ENCODE measurements around the gene FAM111A. TPM values are rescaled to one million over a fixed set of nuclear protein-coding genes. Genes with fewer than 3 reads are reported as not detected.

Gene FAM111A
- total RNA-seq, 4 donors from 2014 or later, result 7.2 to 65.2 (median 28.3) TPM

GRCh38 chr11:59180907-59181306, 38.3 kb downstream of the FAM111A start:
- no peaks in the 10 kb centered on the region for H3K27me3 ChIP-seq
- no peaks in the 10 kb centered on the region for H3K36me3 ChIP-seq
- H3K4me3 ChIP-seq, result no peak overlapping the region
- intact Hi-C loops (cut with DNase I; ENCODE audit: low total_unique reads), result no loop called here
- no peak overlapping the region for H3K27ac ChIP-seq
- no peak for DNase-seq
- H3K4me1 ChIP-seq, result no peaks in the 10 kb centered on the region
- no peaks in the 10 kb centered on the region for H3K9me3 ChIP-seq
- TF ChIP-seq POLR2A (IDR thresholded peaks at IDR 0.05), result no peak
- TF ChIP-seq CTCF (IDR thresholded peaks at IDR 0.05), result no peak

GRCh38 chr11:59181746-59182456, 39.2 kb downstream of the FAM111A start:
- H3K27ac ChIP-seq, result no peak overlapping the region
- intact Hi-C loops (cut with DNase I; ENCODE audit: low total_unique reads), result no loop called here
- no peak for DNase-seq
- no peaks in the 10 kb centered on the region for H3K9me3 ChIP-seq
- no peaks in the 10 kb centered on the region for H3K27me3 ChIP-seq
- TF ChIP-seq POLR2A (IDR thresholded peaks at IDR 0.05) (no peak), CTCF (IDR thresholded peaks at IDR 0.05) (no peak)
- no peaks in the 10 kb centered on the region for H3K36me3 ChIP-seq
- no peak overlapping the region for H3K4me3 ChIP-seq
- no peaks in the 10 kb centered on the region for H3K4me1 ChIP-seq

- no peaks in the 10 kb centered on the region for H3K36me3 ChIP-seq
- TF ChIP-seq POLR2A (IDR thresholded peaks at IDR 0.05) (no peak), CTCF (IDR thresholded peaks at IDR 0.05) (peak in 1 of 4 experiments; percentile 1)
- no peaks in the 10 kb centered on the region for H3K4me1 ChIP-seq
- H3K27me3 ChIP-seq, result no peaks in the 10 kb centered on the region
- no peaks in the 10 kb centered on the region for H3K9me3 ChIP-seq
- DNase-seq, result no peak
- no peak overlapping the region for H3K4me3 ChIP-seq
- intact Hi-C loops (cut with DNase I; ENCODE audit: low total_unique reads), result no loop called here
- no peak overlapping the region for H3K27ac ChIP-seq
Measured at GRCh38 chr11:59182457-59183151, 39.9 kb downstream of the FAM111A start.

- Histone ChIP-seq H3K27me3 (no peaks in the 10 kb centered on the region), H3K9me3 (no peaks in the 10 kb centered on the region), H3K4me1 (no peaks in the 10 kb centered on the region), H3K27ac (peak overlapping the region in 1 of 2 donors; percentile 44), H3K4me3 (no peak overlapping the region), H3K36me3 (no peaks in the 10 kb centered on the region)
- intact Hi-C loops (cut with DNase I; ENCODE audit: low total_unique reads), result no loop called here
- TF ChIP-seq CTCF (IDR thresholded peaks at IDR 0.05) (no peak), POLR2A (IDR thresholded peaks at IDR 0.05) (no peak)
- peak in 1 of 2 donors; percentile 54 for DNase-seq
Measured at GRCh38 chr11:59183771-59184170, 41.1 kb downstream of the FAM111A start.

- Histone ChIP-seq H3K4me3 (no peak overlapping the region), H3K4me1 (no peaks in the 10 kb centered on the region), H3K9me3 (no peaks in the 10 kb centered on the region), H3K27me3 (no peaks in the 10 kb centered on the region), H3K27ac (peak overlapping the region in 1 of 2 donors; percentile 14), H3K36me3 (no peaks in the 10 kb centered on the region)
- DNase-seq, result no peak
- intact Hi-C loops (cut with DNase I; ENCODE audit: low total_unique reads), result no loop called here
- TF ChIP-seq POLR2A (IDR thresholded peaks at IDR 0.05) (no peak), CTCF (IDR thresholded peaks at IDR 0.05) (no peak)
Measured at GRCh38 chr11:59184691-59185339, 42.2 kb downstream of the FAM111A start.

All from uterus (tissue), 4 donors.